GM19463 (cell line): Measurements from ENCODE around the gene TPBG.
A peak's percentile ranks its signal among the peaks of the same experiment; 100 is the strongest.
"Not testable (repeated sequence)": the region's sequence is repeated elsewhere in the genome, so short reads cannot be mapped to it uniquely, and the experiment has no call there.

Source experiments
- ATAC-seq: cut with Tn5 transposase; IDR thresholded peaks from one replicate; pipeline ENCODE4 v1.9.1; 2021; ENCODE audit warnings: mild to moderate bottlenecking, moderate library complexity; ENCODE audit not compliant: unreplicated experiment

The TPBG gene

DNA sequence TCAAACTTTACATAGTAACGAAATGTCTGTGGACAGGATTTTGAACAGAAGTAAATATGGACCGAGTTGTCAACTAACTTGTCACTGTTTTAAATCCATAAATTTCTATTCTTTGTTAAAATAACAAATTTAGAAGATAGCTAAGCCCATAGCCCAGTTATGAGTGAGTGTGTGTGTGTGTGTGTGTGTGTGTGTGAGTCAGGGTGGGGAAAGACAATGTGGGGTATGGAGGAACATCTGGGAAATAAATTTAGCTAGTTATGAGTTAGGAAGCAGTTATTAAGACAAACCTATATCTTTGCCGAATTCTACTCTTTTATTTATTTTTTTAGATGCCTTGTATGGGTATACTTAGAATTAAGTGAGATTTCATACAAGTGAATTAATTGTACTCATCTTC is 9.0 kb downstream of the TPBG start:
- ATAC-seq = no peak

DNA sequence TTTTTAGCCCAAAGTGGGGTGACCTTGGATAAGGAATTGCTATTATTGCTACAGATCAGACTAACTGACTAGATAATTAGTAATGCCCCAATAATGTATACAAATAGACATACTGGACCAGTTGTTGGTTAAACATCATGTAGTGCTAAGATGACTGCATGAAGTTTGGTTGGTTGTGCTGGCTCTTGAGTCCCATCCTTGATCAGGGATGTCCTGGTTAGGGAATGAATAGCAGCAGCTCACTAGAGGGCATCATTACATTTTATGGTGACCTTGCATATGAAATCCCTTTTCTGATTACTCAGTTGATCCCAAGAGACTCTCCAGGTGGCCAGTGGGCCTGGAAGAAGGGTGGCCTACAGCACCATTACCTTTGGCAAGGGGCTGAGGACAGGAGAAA is 10.9 kb downstream of the TPBG start:
- ATAC-seq = no peak

DNA sequence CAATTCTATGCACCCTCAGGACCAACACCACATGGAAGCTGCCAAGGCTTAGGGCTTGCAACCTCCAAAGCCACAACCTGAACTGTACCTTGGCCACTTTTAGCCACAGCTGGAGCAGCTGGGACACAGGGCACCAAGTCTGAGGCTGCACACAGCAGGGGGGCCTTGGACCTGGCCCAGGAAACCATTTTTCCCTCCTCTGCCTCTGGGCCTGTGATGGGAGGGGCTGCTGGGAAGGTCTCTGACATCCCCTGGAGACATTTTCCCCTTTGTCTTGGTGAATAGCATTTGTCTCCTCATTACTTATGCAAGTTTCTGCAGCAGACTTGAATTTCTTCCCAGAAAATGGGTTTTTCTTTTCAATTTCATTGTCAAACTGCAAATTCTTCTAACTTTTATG is 13.0 kb downstream of the TPBG start:
- no peak for ATAC-seq

DNA sequence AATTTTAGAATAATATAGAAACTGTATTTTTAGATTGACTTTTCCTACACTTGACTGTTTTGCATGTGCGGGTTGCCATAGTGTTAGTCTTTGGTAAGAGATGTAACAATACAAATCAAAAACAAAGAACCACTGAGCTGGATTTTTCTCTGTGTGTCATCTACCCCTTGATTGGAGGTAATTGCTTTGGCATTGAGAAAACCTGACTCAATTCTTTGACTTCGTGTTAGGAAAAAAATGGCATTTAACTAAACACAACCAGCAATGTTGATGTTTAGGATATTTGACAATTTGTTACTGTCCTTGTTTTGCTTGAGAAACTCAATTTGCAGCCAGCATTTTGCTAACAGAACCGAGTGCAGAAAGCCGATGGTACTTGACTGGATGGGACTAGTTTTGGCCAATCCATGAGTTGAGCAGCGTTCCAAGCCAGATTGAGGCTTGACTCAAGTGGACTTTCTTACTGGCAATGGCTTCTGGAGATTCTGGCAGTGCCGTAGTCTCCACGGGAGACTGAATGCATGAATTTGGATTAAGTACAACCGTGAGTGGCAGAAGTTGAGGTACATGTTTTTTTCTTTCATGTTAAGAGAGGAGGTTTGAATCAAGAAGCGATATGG is 17.1 kb downstream of the TPBG start:
- ATAC-seq = no peak

DNA sequence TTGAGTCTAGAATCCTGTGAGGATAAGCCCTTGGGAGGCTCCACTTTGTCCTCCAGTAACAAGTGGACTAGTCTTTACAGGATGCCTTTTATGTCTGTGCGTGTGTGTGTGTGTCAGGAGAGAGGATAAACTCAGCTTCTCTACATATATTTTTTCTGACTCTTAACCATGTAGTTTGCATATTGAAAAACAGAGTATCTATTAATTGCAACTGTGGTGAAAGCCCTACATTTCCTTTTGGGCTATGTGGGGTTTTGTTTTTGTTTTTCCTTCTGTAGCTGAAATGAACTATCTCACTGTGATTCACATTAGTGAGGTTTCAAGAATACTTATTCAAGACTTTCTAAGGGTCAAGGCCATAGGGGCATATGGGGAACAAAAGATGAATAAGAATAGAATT is 17.7 kb downstream of the TPBG start:
- ATAC-seq = peak; percentile 56

DNA sequence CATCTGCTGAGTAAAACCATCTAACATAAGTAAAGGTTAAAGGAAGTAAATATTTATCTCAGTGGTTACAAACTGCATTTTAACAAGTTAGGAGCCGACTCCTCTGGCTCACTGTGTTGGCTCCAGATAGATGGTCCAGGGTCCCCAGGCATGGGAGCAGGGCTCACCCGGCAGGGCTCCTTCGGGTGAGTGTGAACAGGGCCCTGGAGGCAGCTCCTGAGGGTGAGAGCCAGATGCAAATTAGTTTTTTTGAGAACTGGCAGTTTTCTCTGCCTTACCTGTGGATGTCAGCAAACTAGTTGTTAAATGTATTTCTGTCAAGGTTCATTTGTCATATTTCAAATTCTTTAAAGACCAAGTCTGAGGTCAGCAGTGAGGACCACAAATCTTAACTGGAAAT is 21.5 kb downstream of the TPBG start:
- no peak for ATAC-seq

DNA sequence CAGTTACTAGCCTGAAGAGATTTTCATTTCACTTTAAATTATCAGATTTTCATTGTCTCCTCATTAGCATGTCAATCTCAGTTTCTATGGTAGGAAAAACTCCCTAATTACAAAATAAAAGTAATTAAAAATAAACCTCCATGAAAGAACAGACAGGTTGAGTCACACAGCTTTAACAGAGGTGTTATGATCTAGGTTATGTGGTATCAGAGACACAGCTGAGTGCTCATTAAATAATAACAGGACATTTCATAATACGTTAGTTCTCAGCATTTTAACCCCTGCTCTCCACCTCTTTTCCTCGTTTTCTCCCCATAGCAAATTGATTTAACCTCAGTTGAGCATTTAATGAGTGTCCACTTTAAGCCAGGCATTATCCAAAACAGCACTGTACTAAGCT is 21.9 kb downstream of the TPBG start:
- no peak for ATAC-seq

DNA sequence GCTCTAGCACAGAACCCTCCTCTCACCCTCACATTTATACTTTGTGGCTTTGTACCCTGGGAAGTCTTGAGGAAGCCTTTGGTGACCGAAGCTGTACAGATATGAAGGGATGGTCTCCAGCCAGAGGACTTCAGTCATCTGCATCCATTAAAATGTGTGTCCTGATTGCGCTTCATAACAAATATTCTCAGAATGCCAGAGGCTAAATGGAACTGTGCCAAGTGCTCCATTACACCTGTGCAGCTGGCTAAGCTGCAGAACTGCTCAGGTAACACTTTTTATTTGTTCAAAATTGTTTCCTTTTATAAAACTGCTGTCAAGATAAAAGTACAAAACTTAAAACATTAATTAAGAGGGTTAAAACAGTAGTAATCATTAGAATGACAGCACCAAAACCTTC is 22.3 kb downstream of the TPBG start:
- no peak for ATAC-seq

DNA sequence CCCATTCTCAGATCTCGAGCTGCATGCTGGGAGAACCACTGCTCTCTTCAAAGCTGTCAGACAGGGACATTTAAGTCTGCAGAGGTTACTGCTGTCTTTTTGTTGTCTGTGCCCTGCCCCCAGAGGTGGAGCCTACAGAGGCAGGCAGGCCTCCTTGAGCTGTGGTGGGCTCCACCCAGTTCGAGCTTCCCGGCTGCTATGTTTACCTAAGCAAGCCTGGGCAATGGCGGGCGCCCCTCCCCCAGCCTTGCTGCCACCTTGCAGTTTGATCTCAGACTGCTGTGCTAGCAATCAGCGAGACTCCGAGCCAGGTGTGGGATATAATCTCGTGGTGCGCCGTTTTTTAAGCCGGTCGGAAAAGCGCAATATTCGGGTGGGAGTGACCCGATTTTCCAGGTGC is 31.2 kb downstream of the TPBG start:
- not testable (repeated sequence) for ATAC-seq

DNA sequence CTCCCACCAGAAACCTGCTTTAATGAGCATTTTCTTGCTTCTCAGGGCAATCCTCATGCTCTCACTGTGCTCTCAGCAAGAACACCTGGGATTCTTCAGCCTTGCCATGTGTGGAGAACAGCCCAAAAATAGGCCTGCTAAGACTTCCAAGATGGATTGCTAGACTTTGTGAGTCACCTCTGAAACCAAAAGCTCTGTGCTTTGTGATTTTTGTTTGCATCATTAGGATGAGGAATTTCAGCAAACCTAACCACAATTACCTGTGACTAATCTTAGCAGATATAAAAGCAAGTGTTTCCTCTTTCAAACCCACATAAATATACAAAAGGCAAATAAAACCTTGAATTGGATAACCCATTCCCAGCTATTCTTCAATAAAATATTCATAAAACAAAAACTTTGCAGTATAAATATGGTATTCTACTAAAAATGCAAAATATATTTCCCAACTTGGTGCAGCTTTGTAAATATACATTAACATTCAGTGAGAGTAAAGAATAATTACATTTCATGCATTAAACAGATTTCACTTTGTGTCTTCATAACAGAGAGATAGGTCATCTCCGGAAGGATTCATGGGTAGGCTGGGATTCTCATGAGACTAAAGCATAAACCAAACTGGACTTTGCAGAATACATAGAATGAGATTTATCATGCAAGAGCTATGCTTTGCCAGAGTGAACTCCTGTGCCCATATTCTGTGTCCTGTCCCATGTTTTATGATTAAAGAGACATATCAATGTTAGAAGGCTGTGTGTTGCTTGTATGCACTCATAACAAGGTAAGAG is 33.5 kb downstream of the TPBG start:
- no peak for ATAC-seq

DNA sequence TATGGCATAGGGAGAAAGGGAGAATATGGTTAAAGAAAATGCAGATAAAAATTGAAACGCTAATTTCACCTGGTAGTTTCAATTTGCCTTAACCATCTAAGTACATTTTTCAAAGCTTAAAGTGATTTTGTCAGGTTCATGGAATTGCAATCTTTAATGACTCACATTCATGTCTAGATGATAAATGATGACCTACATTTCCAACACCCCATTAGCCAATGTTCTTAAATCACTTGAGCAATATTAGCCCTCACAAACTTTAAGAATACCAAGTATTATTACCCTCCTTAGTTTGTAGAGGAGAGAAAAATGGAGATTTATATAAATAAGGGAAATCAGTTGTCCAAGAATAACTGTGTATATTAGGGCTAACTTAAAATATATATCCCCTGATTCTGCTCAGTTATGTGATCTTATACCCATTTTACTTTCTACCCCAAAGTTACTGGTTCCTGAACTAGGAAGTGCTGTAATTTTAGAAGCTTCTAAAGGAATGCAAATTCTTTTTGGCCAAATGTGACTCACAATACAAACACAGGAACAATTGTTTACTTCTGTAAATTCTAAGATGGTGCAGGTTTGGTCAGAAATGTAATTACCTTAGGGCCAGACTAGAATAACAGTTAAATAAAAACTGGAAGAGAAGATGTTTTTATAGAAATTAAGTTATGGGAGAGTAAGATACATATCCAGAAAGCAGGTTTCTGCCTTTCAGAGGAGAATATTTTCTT is 34.5 kb downstream of the TPBG start:
- ATAC-seq = no peak

DNA sequence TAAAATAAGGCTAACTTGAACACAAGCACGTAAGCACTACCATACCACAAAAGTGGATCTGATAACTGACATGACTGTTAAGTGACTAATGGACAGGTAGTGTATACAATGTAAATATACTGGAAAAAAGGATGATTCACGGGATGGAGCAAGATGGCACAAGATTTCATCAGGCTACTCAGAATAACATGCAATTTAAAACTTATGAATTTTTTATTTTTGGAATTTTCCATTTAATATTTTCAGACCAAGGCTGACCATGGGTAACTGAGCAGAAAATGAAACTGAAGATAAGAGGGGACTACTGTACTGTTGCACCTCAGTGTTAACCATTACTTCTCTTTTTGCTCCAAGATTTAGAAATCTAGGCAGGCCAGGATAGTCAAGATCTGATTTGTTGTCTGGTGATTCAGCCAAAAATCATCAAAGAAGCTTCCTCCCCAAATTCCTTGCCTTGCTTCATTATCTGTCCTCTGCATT is 45.4 kb downstream of the TPBG start:
- ATAC-seq = no peak

DNA sequence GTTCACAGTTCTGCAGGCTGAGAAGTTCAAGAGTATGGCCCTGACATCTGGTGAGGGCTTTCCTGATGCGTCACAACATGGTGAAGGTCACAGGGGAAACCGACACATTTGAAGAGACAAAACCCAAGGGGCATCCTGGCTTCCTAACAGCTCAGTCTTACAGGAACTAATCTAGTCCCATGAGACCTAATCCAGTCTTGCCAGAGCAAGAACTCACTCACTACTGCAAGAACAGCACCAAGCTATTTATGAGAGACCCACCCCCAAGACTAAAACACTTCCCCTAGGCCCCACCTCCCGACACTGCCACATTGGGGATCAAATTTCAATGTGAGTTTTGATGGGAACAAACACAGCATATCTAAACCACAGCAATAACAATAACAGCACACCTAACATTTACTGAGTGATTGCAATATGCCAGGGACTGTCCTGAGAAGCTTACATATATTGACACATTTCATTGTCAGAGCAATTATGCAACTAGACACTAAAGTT is 46.6 kb downstream of the TPBG start:
- no peak for ATAC-seq

DNA sequence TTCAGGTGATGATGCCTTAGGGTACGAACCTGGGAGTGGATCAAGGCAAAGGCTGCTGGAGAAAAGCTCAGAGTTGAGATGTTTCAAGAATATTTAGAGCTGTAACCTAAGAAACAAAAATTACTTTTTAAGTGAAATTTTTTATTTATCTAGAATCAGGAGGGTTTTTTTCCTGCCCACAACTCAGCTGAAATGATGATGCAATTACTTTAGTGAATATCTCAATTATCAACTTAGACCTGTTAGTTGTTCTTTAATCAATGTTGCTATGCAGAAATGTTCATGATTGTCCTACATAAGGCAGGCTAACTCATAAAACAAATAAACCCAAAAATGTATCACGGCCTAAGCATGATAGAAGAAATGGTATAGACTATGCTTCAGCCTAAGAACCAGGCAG is 50.3 kb downstream of the TPBG start:
- ATAC-seq = no peak

DNA sequence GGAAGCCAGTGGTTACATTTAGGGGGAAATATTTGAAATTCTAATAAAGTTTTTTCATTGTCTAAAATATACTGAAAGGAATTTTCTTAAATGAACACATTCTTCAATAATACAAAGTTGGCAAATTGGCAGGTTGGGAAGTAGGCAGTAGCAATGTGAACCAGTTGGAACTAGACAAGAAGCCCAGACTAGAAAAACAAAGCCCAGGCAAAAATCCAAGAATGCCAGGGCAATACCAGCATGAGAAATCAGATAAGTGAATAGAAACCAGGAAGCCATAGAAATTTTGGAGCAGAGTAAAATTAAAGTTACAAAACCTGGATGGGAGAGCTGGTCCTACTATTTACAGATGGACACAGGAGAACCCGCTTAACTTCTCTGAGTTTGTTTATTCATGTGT is 52.2 kb downstream of the TPBG start:
- ATAC-seq = no peak

DNA sequence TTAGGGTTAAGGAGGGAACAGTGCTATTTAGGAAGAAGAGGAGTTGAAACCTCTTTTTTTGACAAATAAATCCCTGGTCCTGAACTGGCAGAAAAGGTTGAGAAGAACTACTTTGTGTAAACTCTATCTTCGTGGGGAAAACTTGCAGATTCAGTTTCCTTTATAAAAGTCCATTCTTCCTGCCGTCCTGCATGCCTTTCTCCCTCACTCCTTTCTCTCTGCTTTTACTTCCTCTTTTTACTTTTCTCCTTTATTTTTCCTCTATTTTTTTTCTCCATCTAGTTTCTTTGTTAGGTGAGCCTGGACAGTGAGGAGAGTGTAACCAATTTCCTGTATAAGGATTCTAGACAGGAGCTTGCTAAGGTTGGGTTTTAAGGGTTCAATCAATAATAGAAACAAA is 52.7 kb downstream of the TPBG start:
- no peak for ATAC-seq
